ENCODE measurements around the gene MFGE8.

The MFGE8 gene

DNA sequence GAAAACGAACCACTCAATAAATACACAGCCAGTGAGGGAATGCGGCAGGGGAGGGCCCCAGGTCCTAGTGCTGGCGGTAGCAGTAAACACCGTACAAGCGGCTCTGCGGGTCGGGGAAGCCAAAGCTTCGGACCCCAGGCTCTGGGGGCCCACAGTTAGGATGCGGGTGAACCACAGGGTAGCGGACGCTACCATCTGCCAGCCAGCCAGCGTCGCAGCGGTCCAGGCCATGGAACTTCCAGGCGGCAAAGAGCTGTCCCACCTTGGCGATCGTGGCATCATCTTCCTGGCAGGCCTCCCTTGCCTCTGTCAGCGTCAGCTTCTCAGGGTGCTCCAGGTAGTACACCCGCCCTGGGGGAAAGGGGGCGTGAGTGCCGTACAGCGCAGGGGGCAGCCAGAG, 35.3 kb downstream of the MFGE8 start (continued):
- TF ChIP-seq, protein P1, sequence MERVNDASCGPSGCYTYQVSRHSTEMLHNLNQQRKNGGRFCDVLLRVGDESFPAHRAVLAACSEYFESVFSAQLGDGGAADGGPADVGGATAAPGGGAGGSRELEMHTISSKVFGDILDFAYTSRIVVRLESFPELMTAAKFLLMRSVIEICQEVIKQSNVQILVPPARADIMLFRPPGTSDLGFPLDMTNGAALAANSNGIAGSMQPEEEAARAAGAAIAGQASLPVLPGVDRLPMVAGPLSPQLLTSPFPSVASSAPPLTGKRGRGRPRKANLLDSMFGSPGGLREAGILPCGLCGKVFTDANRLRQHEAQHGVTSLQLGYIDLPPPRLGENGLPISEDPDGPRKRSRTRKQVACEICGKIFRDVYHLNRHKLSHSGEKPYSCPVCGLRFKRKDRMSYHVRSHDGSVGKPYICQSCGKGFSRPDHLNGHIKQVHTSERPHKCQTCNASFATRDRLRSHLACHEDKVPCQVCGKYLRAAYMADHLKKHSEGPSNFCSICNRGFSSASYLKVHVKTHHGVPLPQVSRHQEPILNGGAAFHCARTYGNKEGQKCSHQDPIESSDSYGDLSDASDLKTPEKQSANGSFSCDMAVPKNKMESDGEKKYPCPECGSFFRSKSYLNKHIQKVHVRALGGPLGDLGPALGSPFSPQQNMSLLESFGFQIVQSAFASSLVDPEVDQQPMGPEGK (CRISPR knock-in tag; IDR thresholded peaks at IDR 0.05; ENCODE audit: borderline replicate concordance), result no peak
- no peak for TF ChIP-seq ZFP30 (CRISPR knock-in tag; IDR thresholded peaks at IDR 0.05)
- TF ChIP-seq, protein P2, sequence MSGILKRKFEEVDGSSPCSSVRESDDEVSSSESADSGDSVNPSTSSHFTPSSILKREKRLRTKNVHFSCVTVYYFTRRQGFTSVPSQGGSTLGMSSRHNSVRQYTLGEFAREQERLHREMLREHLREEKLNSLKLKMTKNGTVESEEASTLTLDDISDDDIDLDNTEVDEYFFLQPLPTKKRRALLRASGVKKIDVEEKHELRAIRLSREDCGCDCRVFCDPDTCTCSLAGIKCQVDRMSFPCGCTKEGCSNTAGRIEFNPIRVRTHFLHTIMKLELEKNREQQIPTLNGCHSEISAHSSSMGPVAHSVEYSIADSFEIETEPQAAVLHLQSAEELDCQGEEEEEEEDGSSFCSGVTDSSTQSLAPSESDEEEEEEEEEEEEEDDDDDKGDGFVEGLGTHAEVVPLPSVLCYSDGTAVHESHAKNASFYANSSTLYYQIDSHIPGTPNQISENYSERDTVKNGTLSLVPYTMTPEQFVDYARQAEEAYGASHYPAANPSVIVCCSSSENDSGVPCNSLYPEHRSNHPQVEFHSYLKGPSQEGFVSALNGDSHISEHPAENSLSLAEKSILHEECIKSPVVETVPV (CRISPR knock-in tag; IDR thresholded peaks at IDR 0.05), result no peak
- TF ChIP-seq ISL1 (CRISPR knock-in tag; IDR thresholded peaks at IDR 0.05), result no peak
- TF ChIP-seq TOX (CRISPR knock-in tag; IDR thresholded peaks at IDR 0.05; ENCODE audit: borderline replicate concordance), result no peak
- no peak for TF ChIP-seq ZNF70 (CRISPR knock-in tag; IDR thresholded peaks at IDR 0.05)

DNA sequence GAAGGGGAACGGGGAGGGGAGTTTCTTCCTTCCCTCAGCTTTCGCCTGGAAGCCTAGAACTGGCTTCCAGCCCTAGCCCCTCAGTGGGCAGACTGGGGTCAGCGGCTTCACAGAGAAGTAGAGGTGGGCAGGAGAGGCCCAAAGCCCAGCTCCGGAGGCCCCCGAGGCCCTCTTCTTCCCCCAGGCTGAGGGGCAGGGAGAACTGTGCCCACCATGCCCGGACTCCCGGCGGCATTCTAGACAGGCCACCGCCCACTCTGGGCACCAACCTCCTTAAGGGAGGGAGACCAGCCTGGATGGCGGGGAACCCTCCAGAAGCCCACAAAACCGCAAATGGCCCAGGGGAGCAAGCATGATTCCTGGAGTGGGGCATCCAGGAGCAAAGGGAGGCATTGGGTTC, 35.8 kb downstream of the MFGE8 start:
- ATAC-seq, result no peak
- TF ChIP-seq OSR1 (CRISPR knock-in tag; IDR thresholded peaks at IDR 0.05) (no peak), ISL1 (CRISPR knock-in tag; IDR thresholded peaks at IDR 0.05) (no peak), ZFP3 (CRISPR knock-in tag; IDR thresholded peaks at IDR 0.05) (no peak), BACH2 (CRISPR knock-in tag; IDR thresholded peaks at IDR 0.05; ENCODE audit: borderline replicate concordance) (no peak), TOX (CRISPR knock-in tag; IDR thresholded peaks at IDR 0.05; ENCODE audit: borderline replicate concordance) (no peak), ZNF565 (CRISPR knock-in tag; conservative IDR thresholded peaks at IDR 0.05; ENCODE audit: low read depth) (no peak), ZC3H10 (CRISPR knock-in tag; IDR thresholded peaks at IDR 0.05) (no peak)
- TF ChIP-seq, protein P2 (CRISPR knock-in tag; IDR thresholded peaks at IDR 0.05), result no peak
- TF ChIP-seq, protein P1 (CRISPR knock-in tag; IDR thresholded peaks at IDR 0.05; ENCODE audit: borderline replicate concordance), result no peak
- TF ChIP-seq, protein P3, sequence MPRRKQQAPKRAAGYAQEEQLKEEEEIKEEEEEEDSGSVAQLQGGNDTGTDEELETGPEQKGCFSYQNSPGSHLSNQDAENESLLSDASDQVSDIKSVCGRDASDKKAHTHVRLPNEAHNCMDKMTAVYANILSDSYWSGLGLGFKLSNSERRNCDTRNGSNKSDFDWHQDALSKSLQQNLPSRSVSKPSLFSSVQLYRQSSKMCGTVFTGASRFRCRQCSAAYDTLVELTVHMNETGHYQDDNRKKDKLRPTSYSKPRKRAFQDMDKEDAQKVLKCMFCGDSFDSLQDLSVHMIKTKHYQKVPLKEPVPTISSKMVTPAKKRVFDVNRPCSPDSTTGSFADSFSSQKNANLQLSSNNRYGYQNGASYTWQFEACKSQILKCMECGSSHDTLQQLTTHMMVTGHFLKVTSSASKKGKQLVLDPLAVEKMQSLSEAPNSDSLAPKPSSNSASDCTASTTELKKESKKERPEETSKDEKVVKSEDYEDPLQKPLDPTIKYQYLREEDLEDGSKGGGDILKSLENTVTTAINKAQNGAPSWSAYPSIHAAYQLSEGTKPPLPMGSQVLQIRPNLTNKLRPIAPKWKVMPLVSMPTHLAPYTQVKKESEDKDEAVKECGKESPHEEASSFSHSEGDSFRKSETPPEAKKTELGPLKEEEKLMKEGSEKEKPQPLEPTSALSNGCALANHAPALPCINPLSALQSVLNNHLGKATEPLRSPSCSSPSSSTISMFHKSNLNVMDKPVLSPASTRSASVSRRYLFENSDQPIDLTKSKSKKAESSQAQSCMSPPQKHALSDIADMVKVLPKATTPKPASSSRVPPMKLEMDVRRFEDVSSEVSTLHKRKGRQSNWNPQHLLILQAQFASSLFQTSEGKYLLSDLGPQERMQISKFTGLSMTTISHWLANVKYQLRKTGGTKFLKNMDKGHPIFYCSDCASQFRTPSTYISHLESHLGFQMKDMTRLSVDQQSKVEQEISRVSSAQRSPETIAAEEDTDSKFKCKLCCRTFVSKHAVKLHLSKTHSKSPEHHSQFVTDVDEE (CRISPR knock-in tag; IDR thresholded peaks at IDR 0.05), result no peak

DNA sequence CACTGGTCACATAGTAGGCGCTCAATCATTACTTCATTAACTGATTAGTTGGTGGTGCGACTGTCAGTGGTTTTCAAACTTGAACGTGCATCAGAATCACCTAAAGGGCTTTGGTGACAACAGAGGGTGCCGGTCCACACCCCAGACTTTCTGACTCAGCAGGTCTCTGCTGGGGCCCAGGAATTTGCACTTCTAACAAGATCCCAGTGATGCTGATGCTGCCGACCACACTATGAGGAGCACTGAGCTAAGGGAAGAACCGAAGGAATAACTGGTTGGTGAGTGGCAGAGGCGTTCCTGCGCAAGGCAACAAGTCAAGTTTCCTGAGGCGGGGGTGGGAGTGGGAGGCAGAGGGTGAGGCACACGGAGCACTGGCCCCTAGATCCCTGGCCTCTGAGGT, 36.6 kb downstream of the MFGE8 start:
- no peak for ATAC-seq
- TF ChIP-seq CSDC2 (CRISPR knock-in tag; IDR thresholded peaks at IDR 0.05) (no peak), ESRRG (CRISPR knock-in tag; IDR thresholded peaks at IDR 0.05) (no peak), GLIS3 (CRISPR knock-in tag; IDR thresholded peaks at IDR 0.05) (no peak), ZNF8 (CRISPR knock-in tag; IDR thresholded peaks at IDR 0.05) (no peak), ISL1 (CRISPR knock-in tag; IDR thresholded peaks at IDR 0.05) (no peak), TOX (CRISPR knock-in tag; IDR thresholded peaks at IDR 0.05; ENCODE audit: borderline replicate concordance) (no peak), ARNTL (CRISPR knock-in tag; IDR thresholded peaks at IDR 0.05; ENCODE audit: borderline replicate concordance, low read depth) (no peak), ZFP3 (CRISPR knock-in tag; IDR thresholded peaks at IDR 0.05) (no peak)
- TF ChIP-seq, protein P4, sequence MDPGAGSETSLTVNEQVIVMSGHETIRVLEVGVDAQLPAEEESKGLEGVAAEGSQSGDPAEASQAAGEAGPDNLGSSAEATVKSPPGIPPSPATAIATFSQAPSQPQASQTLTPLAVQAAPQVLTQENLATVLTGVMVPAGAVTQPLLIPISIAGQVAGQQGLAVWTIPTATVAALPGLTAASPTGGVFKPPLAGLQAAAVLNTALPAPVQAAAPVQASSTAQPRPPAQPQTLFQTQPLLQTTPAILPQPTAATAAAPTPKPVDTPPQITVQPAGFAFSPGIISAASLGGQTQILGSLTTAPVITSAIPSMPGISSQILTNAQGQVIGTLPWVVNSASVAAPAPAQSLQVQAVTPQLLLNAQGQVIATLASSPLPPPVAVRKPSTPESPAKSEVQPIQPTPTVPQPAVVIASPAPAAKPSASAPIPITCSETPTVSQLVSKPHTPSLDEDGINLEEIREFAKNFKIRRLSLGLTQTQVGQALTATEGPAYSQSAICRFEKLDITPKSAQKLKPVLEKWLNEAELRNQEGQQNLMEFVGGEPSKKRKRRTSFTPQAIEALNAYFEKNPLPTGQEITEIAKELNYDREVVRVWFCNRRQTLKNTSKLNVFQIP (CRISPR knock-in tag; IDR thresholded peaks at IDR 0.05; ENCODE audit: borderline replicate concordance, low read depth), result no peak
- TF ChIP-seq, protein P3 (CRISPR knock-in tag; IDR thresholded peaks at IDR 0.05), result no peak
- TF ChIP-seq, protein P5, sequence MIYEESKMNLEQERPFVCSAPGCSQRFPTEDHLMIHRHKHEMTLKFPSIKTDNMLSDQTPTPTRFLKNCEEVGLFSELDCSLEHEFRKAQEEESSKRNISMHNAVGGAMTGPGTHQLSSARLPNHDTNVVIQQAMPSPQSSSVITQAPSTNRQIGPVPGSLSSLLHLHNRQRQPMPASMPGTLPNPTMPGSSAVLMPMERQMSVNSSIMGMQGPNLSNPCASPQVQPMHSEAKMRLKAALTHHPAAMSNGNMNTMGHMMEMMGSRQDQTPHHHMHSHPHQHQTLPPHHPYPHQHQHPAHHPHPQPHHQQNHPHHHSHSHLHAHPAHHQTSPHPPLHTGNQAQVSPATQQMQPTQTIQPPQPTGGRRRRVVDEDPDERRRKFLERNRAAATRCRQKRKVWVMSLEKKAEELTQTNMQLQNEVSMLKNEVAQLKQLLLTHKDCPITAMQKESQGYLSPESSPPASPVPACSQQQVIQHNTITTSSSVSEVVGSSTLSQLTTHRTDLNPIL (CRISPR knock-in tag; IDR thresholded peaks at IDR 0.05; ENCODE audit: low read depth), result no peak
- TF ChIP-seq, protein P1 (CRISPR knock-in tag; IDR thresholded peaks at IDR 0.05; ENCODE audit: borderline replicate concordance), result no peak

All from SK-N-SH treated with all-trans-retinoic acid at 6 μM for 48 hours (cell line).